Measurements from ENCODE around the gene APOA4.

GRCh38 chr11:116812109-116812508 is 11.0 kb downstream of the APOA4 start:
- TF ChIP-seq IRF2 (CRISPR knock-in tag; IDR thresholded peaks at IDR 0.05), result no peak
- TF ChIP-seq IRF1 (CRISPR knock-in tag; IDR thresholded peaks at IDR 0.05; ENCODE audit: low read depth), result no peak
- TF ChIP-seq TARDBP (CRISPR knock-in tag; IDR thresholded peaks at IDR 0.05), result no peak
- no peak for TF ChIP-seq HDAC1 (CRISPR knock-in tag; IDR thresholded peaks at IDR 0.05)
- no peak for TF ChIP-seq TOE1 (CRISPR knock-in tag; IDR thresholded peaks at IDR 0.05)
- TF ChIP-seq MTA3 (CRISPR knock-in tag; IDR thresholded peaks at IDR 0.05), result no peak
- no peak for TF ChIP-seq ZNF879 (CRISPR knock-in tag; IDR thresholded peaks at IDR 0.05)
- no peak for TF ChIP-seq HMG20A (CRISPR knock-in tag; IDR thresholded peaks at IDR 0.05; ENCODE audit: borderline replicate concordance)
- TF ChIP-seq SIN3B (IDR thresholded peaks at IDR 0.05; ENCODE audit: low read length), result no peak
- no peak for TF ChIP-seq PTBP1 (IDR thresholded peaks at IDR 0.05; ENCODE audit: low read depth, low read length, poor library complexity, severe bottlenecking)
- TF ChIP-seq POLR2A (IDR thresholded peaks at IDR 0.05; ENCODE audit: insufficient read depth in 1 of 2, low read depth in 2 of 2, low read length in 2 of 2), result no peak
- no peak for TF ChIP-seq CTCF (CRISPR knock-in tag; IDR thresholded peaks at IDR 0.05)

Data from HepG2 (cell line).